Cardiac atrium fibroblast (primary cell): ENCODE results near the gene PPCS. TPM values are rescaled to one million over a fixed set of nuclear protein-coding genes. Genes with fewer than 3 reads are reported as not detected.

ENCODE experiments used
- total RNA-seq: library from RNA; depleted of rRNA; stranded (reverse); fragments of >200 nt; gene quantifications from 2 replicates; pipeline ENCODE4 v1.2.3, GENCODE V29; 2015

Gene PPCS
- 30.0 and 55.1 TPM in 2 replicates for total RNA-seq

DNA sequence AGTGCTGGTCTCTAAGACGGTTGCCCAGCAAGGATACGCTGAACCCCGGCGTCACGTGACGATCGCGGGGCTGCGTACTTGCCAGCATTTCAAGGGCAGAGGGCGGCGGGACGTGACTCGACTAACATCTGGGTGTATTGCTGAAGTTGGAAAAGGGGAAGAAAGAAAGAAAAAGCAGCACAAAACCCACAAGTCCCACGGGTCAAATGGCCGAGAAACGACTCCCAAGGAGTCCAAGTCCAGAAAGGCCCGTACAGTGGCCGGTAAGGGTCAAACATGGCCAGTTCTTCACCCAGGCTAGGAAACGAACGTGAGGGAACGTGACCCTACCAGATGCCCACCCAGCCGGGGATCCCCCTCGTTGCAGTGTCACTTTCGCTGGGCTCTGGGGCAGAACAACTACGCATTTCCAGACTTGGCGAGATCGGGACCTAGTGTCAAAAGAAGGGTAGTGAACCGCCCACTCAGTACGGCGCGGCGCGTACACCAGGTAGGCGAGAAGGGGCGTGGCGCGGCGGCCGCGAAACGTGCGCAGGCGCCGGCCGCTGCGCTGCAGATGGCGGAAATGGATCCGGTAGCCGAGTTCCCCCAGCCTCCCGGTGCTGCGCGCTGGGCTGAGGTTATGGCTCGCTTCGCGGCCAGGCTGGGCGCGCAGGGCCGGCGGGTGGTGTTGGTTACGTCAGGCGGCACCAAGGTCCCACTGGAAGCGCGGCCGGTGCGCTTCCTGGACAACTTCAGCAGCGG lies at the start of gene PPCS, which contains the start of gene ZMYND12:
Gene PPCS (plus strand): TSS at position 534 of the 744 bp plus-strand sequence. CDS start 23 bp downstream, at position 557.
Gene ZMYND12 (minus strand): TSS at position 13 of the 744 bp plus-strand sequence. CDS start 25 bp downstream, outside the sequence.

DNA sequence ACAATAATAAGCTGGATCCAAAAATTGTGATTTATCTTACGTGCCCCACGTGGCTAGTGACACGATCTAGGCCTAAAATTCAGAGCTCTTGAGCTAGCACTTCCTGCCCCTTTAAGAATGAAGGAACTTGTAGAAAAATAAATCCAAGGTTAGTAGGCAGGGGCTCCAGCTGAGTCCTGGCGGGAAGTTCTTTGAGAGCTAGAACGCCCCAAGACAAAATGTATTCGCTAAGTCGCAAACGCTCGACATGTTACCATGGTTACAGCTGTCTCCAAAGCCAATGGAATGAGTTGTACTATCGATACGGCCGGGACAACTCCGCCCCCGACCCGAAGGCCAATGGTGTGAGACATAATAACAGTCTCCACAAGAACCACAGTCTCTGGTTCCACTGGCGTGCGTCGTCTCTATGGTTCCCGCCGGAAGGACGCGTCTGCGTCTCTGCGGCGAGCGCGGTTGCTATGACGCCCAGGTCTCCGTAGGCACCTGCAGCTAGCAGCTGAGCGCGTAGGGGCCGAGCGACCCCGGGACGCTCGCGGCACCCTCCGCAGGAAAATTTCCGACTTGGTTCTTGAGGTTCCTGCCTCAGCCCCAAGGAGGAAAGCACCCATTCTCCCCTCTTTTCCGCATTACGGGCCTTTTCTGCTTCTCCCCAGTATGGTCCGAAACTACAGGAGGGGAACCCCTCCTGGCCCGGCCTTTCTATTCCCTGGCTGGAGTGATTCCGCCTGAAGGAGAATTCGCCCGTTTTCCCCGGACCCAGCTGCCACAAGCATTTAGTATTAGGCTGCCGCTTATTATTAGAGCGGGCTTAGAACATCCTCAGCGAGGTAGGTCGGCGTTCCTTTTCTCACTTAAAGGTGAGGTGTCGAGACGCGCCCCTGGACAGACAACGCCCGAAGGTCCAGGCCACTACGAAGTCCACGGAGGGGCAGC lies 6.8 kb downstream of the PPCS start, which contains the start of gene CCDC30:
Gene CCDC30 (plus strand): TSS at position 459 of the 936 bp plus-strand sequence. CDS start 17,266 bp downstream, outside the sequence.

Other genes with a start within 250 kb of the PPCS start
- 15.5 and 23.7 TPM in 2 replicates for gene FOXJ3, start 121.3 kb upstream of the PPCS start, total RNA-seq
- gene RIMKLA, start 75.8 kb upstream of the PPCS start, total RNA-seq = not detected in 2 replicates
- 0.81 and 2.9 TPM in 2 replicates for gene ZMYND12, start 521 bp upstream of the PPCS start, total RNA-seq
- gene CCDC30, start 6.7 kb downstream of the PPCS start, total RNA-seq = under 0.01 and 0.18 TPM in 2 replicates
- gene PPIH, start 201.9 kb downstream of the PPCS start, total RNA-seq = 22.4 and 36.1 TPM in 2 replicates
- gene YBX1, start 225.9 kb downstream of the PPCS start, total RNA-seq = 650 and 667 TPM in 2 replicates